HG03575 (cell line): ENCODE measurements around the gene TNFRSF1A.

Experiments
- ATAC-seq: cut with Tn5 transposase; IDR thresholded peaks from one replicate; pipeline ENCODE4 v1.9.1; 2021; ENCODE audit not compliant: unreplicated experiment, insufficient number of reproducible peaks, low FRiP score; ENCODE audit errors: extremely low read depth

Gene TNFRSF1A

DNA sequence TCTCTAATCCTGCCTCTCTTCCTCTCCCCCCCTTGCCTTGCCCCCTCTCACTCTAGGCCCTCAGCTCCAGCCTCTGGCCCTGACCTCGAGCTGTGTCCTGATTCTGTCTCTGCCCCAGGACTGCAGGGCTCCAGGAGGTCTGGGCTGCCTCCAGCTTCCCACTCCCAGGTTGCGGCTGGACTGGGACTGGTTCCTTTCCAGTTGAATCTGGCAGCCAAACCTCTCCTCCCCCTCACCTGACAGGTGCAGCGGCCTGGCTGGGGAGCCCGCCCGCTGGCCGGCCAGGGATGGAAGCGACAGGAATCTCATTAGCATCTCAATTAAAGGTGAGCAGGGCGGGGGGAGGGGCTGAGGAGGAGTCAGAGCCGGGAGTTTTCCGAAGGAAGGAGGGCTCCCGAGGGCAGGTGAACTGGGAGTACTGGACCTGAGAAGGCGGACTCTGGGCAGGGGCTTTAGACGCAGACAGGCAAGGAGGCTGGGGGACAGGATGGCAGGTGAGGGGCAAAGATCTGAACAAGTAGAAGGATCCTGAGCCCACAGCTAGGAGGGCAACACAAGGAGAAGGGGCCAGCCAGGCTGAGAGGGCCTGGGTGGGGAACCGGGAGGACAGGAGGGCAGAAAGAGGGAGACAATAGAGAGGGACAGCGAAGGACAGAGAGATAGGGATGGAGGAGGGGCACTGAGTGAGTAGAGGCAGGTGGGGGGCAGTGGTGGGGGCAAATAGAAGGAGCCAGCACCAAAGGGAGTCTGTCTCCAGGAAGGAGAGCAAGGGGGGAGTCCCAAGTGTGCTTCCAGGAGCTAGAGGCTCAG lies 33.6 kb upstream of the TNFRSF1A start, which contains the start of gene SCNN1A:
Gene SCNN1A (minus strand): TSS at position 295 of the 810 bp plus-strand sequence. CDS start 780 bp downstream, outside the sequence.
- ATAC-seq, result no peak

DNA sequence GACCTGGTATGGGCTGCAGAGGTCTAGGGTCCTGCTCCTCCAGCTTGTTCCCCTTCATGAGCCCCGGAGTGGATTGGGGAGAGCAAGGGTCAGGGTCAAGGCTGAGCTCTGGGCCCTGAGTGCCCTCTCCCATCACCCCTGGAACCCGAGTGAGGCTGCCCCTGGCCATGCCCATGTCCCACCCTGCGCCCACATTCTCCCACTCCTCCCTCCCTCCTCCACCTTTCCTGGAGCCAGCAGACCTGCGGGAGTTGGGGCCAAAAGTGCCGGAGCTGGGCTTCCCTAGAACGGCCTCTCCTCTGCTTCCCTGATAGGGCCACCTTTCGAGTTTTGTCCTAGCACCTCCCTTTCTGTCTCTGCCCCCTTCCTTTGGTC lies 32.9 kb upstream of the TNFRSF1A start:
- ATAC-seq, result no peak

DNA sequence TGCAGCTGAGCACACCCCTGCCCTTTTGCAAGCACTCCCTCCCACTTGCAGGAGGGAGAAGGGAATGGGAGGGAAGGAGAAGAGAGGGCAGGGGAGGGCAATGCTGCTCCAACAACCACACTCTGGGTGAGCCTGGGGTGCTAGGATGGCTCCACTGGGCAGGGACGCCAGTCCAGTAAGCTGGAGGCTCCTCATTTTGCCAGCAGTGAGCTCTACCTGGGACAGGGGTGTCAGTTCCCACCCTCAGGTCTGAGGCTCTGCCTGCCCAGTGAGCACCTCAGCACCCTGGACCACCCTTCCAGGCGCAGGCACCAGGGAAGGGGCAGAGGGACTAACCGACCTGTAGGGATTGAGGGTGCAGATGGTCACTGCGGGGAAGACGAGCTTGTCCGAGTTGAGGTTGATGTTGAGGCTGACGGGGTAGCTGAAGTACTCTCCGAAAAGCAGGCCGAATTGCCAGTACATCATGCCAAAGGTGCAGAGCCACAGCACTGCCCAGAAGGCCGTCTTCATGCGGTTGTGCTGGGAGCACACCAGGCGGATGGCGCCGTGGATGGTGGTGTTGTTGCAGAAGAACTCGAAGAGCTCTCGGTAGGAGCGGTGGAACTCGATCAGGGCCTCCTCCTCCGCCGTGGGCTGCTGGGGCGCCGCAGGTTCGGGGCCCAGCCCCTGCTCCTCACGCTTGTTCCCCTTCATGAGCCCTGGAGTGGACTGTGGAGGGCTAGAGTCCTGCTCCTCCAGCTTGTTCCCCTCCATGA lies 32.3 kb upstream of the TNFRSF1A start:
- no peak for ATAC-seq

DNA sequence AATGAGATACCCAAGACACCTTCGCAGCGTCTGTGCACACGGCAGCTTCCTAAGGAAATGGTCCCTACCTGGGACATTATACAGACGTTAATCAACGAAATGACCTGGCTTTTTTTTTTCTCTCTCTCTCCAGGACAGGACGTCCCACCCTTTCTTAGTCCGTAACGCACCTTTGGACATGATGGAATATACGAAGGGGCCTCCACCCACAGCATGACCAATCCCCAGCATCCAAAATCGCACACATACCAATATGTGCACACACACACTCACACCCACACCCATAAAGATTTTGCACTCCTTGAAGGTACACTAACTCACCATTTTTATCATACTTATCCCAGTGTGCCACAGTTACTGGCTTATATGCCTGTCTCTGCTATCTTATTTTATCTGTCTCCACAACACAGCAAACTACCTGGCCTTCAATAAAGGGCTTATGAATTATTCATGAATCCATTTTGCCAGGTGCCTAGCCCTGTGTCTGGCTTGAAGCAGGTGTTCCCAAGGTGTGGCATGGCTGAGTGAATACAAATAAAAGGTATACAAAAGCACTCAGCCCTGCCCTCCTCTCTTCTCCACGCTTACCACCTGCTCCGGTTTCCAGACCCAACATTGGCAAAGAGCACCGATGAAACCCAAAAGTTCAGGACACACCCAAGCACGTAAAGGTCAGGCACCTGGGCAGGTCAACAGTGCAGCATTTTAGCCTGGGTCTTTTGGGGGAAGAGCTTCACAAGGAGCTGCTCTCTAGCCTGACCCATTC lies 31.3 kb upstream of the TNFRSF1A start:
- ATAC-seq, result no peak

DNA sequence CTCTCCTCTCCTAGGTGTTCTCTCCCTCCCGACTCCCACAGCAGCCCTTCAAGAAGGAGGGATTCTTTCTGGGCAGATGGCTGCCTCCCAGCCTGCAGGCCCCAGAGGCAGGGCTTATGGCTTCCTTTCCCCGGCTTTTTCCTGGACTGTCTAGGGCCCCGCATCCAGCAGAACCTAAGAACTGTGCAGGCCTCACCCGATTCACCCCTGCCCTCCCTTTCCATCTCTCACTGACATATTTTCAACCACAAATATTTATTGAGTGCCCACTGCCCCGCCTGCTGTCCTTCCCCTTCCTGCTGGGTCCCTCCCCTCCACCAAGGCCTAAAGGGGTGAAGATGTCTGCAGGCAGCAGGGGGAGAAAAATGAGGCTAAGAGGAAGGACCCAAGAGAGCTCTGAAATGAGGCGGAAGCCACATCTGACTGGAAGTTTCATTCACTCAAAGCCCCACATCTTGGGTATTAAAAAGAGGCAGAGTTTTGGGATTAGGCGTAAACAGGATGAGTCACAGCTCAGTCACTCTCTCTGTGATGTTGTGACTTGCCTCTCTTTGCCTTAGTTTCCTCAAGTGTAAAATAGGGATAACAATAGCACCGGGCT lies 30.6 kb upstream of the TNFRSF1A start:
- ATAC-seq, result no peak

DNA sequence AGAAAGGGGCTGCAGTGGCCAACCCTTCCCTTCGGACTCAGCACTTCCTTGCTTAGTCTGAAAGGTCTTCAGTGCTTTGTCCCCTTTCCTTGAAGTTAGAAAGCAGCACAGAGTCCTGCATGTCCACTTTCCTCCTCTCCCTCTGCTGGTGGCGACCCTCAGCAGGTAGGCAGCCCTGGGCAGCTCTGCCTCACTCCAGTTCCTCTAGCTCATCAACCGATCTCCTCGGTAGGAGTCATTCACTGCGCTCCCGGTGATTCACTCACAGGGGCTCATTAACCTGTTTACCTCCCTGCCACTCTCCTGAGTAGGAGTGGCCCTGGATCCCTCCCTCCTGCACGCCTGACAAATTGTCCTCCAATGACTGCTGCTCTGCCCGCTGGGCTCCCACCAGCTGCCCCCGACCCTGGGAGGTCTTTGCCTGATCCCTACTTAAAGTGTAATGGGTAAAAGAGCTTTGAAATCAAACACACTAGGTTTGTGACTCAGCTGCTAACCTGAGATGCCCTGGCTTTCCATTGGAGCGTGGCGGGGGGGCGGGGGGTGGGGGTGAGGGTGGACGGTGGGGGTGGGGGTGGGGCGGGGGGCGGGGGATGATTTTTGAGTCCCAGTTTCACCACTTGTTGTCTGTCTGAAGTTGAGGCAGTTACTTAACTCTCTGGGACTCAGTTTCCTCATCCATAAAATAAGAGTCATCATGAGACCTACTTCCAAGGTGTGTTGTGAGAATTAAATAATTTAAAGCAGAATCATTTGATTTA lies 29.3 kb upstream of the TNFRSF1A start:
- ATAC-seq, result no peak

- no peak for ATAC-seq
Measured at GRCh38 chr12:6370576-6370935, 28.7 kb upstream of the TNFRSF1A start.

GRCh38 chr12:6369916-6370575 lies 28.2 kb upstream of the TNFRSF1A start:
- ATAC-seq, result no peak

DNA sequence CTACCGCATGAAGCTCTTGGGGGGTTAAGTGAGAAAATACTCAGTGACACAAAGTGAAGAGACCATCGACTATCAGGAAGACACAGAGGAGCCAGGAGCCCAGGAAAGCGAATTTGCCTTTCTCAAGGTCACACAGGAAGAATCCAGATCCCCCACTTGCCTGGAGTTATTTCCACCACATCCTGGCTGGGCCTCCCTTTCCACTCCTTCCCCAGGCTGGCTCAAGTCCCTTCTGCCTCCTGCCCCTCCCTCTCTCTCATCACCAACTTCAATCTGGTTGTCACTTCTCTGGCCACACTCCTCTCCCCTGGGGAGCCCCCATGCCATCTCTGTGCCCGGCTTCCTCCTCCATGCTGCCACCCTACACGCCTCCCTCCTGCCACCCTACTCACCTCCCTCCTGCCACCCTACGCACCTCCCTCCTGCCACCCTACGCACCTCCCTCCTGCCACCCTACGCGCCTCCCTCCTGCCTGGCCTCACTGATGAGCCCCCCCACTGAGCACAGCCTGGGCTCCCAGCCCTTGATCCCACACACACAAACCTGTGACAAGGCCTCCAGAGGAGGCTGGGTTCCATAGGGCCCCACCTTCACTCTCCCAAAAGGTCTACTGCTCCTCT lies 27.1 kb upstream of the TNFRSF1A start:
- no peak for ATAC-seq

DNA sequence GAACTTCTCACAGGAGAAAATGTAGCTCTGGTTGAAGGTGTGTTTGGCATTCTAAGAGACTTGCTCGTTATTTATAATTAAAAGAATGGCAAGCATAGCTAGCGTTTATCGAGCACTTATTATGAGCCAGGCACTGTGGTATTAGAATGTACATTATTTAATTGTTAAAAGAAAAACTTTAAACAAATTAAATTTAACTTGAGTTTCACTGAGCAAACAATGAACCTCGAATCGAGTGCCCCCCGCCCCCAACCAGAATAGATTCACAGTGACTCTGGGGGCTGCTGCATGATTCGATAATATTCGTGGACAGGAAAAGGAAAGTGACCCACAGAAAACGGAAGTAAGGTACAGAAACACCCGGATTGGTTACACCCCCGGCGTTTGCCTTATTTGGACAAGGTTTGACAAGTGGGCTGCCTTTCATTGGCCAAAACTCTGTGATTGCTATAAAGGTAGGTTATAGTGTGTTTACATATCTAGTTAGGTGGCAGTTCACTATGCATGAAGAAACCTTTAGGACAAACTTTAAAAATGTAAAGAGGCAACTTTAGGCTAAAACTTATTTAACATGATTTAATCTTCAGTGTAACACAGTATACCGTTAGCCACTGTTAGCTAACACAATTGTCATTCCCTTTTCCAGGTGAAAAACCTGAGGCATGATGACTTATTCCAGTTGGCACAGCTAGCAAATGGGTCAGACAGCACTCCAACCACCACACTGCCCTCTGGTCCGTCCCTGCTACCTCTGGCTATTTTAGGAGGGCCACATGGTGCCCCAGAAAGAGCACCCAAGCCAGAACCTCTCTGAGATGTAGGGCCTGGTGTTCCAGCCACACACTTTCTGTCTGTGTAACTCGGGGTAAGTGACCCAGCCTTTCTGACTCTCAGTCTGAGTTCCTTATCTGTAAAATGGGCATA lies 26.4 kb upstream of the TNFRSF1A start:
- no peak for ATAC-seq

DNA sequence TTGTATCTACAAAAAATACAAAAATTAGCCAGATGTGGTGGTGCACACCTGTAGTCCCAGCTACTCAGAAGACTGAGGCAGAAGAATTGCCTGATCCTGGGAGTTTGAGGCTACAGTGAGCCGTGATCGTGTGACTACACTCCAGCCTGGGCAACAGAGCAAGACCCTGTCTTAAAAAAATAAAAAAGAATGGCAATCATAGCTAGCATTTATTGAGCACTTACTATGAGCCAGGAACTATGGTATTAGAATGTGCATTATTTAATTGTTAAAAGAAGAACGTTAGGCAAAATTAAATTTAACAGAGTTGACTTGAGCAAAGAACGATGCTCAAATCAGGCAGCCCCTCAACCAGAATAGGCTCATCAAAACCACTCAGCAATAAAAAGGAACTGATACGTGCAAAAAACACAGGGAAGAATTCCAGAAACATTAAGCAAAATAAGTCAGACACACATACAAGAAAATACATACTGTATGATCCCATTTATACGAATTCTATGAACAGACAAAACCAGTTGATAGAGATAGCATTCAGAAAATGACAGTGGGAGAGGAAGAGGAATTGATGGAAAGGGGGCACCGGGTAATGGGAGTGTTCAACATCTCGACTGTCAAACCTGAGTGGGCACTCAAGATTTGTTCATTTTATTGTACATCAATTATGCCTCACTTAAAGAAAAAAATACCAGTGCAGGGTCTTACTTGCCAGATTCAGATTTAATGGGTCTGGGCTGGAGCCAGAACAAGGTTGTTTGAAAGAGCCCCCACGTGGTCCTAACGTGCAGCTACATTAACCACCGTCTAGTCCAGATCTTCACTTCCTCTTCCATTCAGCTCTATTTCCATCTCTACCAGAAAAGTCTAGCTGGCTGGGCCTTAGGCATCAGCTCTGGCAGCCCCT lies 25.4 kb upstream of the TNFRSF1A start:
- no peak for ATAC-seq

DNA sequence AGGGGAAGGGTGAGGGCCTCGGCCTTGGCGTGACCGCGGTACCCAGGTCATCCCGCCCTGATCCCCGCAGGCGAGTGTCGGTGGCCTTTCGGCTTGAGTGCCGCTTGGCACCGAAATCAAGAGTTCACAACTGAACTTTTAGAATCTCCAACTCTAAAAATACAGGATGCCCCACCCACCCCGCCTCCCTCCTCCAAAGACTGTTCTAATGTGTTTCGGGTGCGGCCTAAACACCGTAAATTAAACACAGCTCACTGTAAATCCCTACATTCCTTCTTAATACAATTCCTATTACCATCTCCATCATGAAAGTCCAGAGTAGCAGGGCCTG lies 22.1 kb upstream of the TNFRSF1A start:
- no peak for ATAC-seq

DNA sequence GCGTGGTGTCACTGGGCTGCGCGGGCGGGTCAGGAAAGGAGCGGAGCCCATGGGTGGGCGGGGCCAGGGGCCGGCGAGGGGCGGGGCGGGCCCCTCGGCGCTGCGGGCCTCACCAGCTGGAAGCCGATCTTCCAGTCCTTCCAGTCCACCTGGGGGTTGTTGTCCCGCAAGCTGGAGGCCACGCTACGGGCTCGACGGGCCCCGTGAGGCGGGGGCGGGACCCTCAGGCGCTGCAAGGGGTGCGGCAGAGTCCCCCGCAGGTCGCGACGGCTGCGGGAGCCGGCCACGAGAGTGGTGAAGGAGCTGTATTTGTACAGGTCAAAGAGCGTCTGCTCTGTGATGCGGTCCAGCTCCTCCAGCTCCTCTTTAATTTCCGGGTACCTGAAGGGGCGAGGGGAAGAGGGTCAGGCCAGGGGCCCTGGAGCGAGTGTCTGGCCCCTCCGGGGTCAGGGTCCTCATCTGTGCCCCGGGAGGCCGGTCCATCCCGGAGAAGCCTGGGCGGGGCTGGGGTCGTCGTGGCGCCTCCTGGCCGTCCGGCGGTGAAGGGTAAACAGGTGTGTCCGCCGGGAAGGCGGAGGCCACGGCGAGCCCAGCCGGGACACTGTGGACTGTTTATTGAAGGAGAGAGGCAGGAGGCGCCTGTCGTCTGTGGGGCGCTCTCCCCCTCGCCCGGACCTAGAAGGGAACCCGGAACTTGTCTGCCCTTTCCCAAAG lies 21.6 kb upstream of the TNFRSF1A start:
- ATAC-seq, result no peak

DNA sequence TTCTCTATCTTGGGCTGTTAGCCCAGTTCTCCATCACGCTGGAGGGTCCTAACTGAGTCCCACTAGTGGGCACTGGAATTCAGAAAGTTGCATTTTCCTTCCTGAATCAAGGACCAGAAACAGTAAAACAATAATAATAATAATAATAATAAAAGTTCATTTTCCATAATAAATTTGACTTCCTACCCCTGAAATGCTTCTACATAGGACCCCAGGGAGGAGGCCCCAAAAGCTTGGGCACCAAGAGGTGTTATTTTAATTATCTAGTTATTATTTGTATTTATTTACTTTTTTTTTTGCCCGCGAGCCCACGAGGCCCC lies 21.1 kb upstream of the TNFRSF1A start:
- no peak for ATAC-seq

DNA sequence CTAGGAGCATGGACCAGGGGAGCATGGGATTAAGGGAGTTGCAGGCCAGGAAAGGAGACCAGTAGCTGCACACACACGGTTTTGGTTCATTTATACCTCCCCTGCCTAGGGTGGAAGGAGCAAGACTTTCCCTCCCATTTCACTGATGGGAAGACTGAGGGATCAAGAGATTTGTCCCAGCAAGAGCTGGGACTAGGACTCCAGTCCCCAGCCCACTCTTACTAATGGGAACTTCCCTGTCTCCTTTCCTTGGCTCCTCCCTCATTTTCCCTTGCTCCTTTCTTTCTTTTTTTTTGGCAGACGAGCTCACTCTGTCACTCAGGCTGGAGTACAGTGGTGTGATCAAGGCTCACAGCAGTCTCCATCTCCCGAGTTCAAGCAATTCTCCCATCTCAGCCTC lies 20.5 kb upstream of the TNFRSF1A start:
- ATAC-seq, result no peak

GRCh38 chr12:6361834-6362233 lies 20.0 kb upstream of the TNFRSF1A start:
- ATAC-seq, result no peak
